A549 (cell line): ENCODE measurements around the gene NAV3.

Experiments
- MAFK ChIP-seq: fragments of 450-650 bp; IDR thresholded peaks from 2 replicates; pipeline ENCODE4 v1.6.1; 2014; ENCODE audit not compliant: partially characterized antibody
- RARB ChIP-seq: fragments of 250-450 bp; sonication (Bioruptor Pico); IDR thresholded peaks from 2 replicates; pipeline ENCODE4 v1.8.0; 2021; ENCODE audit warnings: mild to moderate bottlenecking, moderate library complexity
- RNF2 ChIP-seq: fragments of 200-600 bp; sonication (generic); IDR thresholded peaks from 2 replicates; pipeline ENCODE4 v1.6.1; 2016; ENCODE audit warnings: low read depth, mild to moderate bottlenecking, antibody characterized with exemption, moderate library complexity, borderline replicate concordance
- TF ChIP-seq, protein P1 (sequence below): fragments of >200 bp; sonication (Bioruptor Twin); formaldehyde crosslinking; IDR thresholded peaks from 3 replicates; pipeline ENCODE4 v1.5.1; 2016

GRCh38 chr12:78128211-78128610 lies 297.5 kb downstream of the NAV3 start:
- TF ChIP-seq MAFK (no peak), RARB (CRISPR knock-in tag) (no peak), RNF2 (no peak)
- TF ChIP-seq, protein P1, sequence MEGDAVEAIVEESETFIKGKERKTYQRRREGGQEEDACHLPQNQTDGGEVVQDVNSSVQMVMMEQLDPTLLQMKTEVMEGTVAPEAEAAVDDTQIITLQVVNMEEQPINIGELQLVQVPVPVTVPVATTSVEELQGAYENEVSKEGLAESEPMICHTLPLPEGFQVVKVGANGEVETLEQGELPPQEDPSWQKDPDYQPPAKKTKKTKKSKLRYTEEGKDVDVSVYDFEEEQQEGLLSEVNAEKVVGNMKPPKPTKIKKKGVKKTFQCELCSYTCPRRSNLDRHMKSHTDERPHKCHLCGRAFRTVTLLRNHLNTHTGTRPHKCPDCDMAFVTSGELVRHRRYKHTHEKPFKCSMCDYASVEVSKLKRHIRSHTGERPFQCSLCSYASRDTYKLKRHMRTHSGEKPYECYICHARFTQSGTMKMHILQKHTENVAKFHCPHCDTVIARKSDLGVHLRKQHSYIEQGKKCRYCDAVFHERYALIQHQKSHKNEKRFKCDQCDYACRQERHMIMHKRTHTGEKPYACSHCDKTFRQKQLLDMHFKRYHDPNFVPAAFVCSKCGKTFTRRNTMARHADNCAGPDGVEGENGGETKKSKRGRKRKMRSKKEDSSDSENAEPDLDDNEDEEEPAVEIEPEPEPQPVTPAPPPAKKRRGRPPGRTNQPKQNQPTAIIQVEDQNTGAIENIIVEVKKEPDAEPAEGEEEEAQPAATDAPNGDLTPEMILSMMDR: no peak
